Measurements from ENCODE around the gene GLRX3. TPM values are rescaled to one million over a fixed set of nuclear protein-coding genes. Genes with fewer than 3 reads are reported as not detected.

GLRX3 gene
- total RNA-seq, 1 donor from 2014 or later: 74.6 TPM

DNA sequence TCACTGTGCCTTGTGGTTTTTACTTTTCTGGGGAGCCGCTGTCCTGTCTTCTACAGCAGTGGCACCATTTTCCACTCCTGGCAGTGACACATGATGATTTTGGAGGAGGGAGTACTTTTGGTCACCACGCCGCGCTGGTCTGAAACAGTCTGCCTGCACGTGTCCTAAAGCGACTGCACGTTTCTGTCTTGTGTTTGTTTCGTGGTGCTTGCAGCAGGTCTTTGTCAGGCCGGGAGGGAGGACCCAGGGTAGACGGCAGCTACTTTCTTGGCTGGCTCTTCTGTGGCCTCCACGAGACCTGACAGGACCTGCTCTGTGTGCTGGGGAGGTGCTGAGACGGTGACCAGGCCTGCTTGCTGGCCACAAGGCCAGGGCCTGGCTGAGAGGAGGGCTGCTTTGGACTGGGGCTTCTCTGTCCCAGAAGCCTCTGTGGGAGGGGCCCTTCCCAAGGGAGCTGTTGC is 82.0 kb downstream of the GLRX3 start:
- no peaks in the 10 kb centered on the region for H3K27me3 Mint-ChIP-seq (ENCODE audit: low read depth)
- H3K27ac Mint-ChIP-seq: no peak overlapping the region
- peak in 1 of 2 experiments; percentile 24 for DNase-seq (ENCODE audit: low spot score in 2 of 2, unreplicated experiment in 2 of 2)
- TF ChIP-seq, protein P1, sequence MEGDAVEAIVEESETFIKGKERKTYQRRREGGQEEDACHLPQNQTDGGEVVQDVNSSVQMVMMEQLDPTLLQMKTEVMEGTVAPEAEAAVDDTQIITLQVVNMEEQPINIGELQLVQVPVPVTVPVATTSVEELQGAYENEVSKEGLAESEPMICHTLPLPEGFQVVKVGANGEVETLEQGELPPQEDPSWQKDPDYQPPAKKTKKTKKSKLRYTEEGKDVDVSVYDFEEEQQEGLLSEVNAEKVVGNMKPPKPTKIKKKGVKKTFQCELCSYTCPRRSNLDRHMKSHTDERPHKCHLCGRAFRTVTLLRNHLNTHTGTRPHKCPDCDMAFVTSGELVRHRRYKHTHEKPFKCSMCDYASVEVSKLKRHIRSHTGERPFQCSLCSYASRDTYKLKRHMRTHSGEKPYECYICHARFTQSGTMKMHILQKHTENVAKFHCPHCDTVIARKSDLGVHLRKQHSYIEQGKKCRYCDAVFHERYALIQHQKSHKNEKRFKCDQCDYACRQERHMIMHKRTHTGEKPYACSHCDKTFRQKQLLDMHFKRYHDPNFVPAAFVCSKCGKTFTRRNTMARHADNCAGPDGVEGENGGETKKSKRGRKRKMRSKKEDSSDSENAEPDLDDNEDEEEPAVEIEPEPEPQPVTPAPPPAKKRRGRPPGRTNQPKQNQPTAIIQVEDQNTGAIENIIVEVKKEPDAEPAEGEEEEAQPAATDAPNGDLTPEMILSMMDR (IDR thresholded peaks at IDR 0.05; ENCODE audit: unreplicated experiment): no peak
- no peak overlapping the region for H3K4me3 Mint-ChIP-seq
- H3K36me3 Mint-ChIP-seq: no peaks in the 10 kb centered on the region
- H3K4me1 Mint-ChIP-seq: no peaks in the 10 kb centered on the region
- H3K9me3 Mint-ChIP-seq: no peaks in the 10 kb centered on the region

- no peaks in the 10 kb centered on the region for H3K4me1 Mint-ChIP-seq
- H3K36me3 Mint-ChIP-seq: no peaks in the 10 kb centered on the region
- no peak for DNase-seq (ENCODE audit: low spot score in 2 of 2, unreplicated experiment in 2 of 2)
Measured at GRCh38 chr10:130218936-130219335, 82.7 kb downstream of the GLRX3 start.

GRCh38 chr10:130220251-130221185 is 84.3 kb downstream of the GLRX3 start:
- Mint-ChIP-seq H3K4me1 (no peaks in the 10 kb centered on the region), H3K4me3 (no peak overlapping the region), H3K9me3 (no peaks in the 10 kb centered on the region), H3K27ac (no peak overlapping the region), H3K36me3 (no peaks in the 10 kb centered on the region), H3K27me3 (ENCODE audit: low read depth) (no peaks in the 10 kb centered on the region)
- TF ChIP-seq, protein P1 (IDR thresholded peaks at IDR 0.05; ENCODE audit: unreplicated experiment): no peak
- peak in 1 of 2 experiments; percentile 29 for DNase-seq (ENCODE audit: low spot score in 2 of 2, unreplicated experiment in 2 of 2)

More at GRCh38 chr10:130218936-130219335, 82.7 kb downstream of the GLRX3 start:
- H3K27me3 Mint-ChIP-seq (ENCODE audit: low read depth): no peaks in the 10 kb centered on the region
- H3K27ac Mint-ChIP-seq: no peak overlapping the region
- no peak overlapping the region for H3K4me3 Mint-ChIP-seq
- H3K9me3 Mint-ChIP-seq: no peaks in the 10 kb centered on the region
- TF ChIP-seq, protein P1 (IDR thresholded peaks at IDR 0.05; ENCODE audit: unreplicated experiment): no peak

DNA sequence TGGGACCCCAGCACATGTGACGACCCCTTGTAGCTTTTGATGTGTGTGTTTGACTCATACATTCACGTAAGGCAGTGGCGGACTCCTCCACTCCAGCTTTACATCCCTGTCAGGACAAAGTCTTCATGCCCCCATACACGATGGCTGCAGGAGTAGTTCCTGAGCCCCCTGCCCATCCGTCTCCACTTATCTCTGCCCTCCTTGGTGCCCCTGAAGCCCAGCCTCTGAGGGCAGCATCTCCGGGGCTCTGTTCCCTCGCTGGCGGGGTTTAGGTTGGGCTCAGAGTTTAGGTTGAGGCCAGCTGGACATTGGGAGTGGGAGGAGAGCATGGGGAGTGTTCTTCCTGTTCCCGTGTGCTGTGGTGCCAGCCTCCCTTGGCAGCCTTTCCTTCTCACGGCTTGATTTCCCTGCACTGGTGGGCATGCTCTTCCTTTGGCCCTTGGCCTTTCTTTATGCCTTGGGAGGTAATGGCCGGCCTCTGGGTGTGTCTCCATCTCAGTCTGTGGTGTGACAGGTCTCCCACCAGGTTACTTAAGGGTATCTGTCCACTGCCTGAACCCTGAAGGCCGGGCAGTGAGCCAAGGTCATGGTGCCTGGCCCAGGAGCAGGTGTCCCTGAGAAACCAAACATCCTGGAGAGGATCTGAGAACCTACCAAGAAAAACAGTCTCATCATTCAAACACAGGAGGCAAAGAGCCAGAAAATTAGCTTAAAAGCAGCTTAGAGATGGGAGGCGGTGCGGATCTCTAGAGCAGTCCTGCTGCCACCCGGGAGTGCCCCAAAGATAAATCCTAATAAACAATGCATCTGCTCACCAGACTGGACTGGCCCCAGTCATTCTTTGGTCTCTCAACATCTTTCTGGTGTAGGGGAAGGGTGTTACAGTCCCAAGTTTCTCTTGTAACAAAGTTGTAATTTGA is 85.5 kb downstream of the GLRX3 start:
- TF ChIP-seq, protein P1 (IDR thresholded peaks at IDR 0.05; ENCODE audit: unreplicated experiment): no peak
- no peaks in the 10 kb centered on the region for H3K27me3 Mint-ChIP-seq (ENCODE audit: low read depth)
- peak in 1 of 2 experiments; percentile 1 for DNase-seq (ENCODE audit: low spot score in 2 of 2, unreplicated experiment in 2 of 2)
- H3K36me3 Mint-ChIP-seq: no peaks in the 10 kb centered on the region
- H3K9me3 Mint-ChIP-seq: peaks cover 4% of the 10 kb centered on the region
- no peak overlapping the region for H3K4me3 Mint-ChIP-seq
- no peak overlapping the region for H3K27ac Mint-ChIP-seq
- H3K4me1 Mint-ChIP-seq: no peaks in the 10 kb centered on the region

GRCh38 chr10:130222381-130222780 is 86.2 kb downstream of the GLRX3 start:
- Mint-ChIP-seq H3K4me1 (no peaks in the 10 kb centered on the region), H3K9me3 (peaks cover 7% of the 10 kb centered on the region), H3K27me3 (ENCODE audit: low read depth) (no peaks in the 10 kb centered on the region), H3K36me3 (no peaks in the 10 kb centered on the region), H3K27ac (no peak overlapping the region), H3K4me3 (no peak overlapping the region)
- DNase-seq (ENCODE audit: low spot score in 2 of 2, unreplicated experiment in 2 of 2): peak in 1 of 2 experiments; percentile 16
- TF ChIP-seq, protein P1 (IDR thresholded peaks at IDR 0.05; ENCODE audit: unreplicated experiment): no peak

Data from mesothelial cell of epicardium (in vitro differentiated cells).